PC-3 (cell line): ENCODE measurements around the gene PLXND1. TPM values are rescaled to one million over a fixed set of nuclear protein-coding genes. Genes with fewer than 3 reads are reported as not detected.

Experiments used
- ATAC-seq: fragments of 200-7000 bp; cut with Tn5 transposase; 2 replicates; pipeline ENCODE4 v1.9.1; 2020; ENCODE audit warnings: mild to moderate bottlenecking, moderate library complexity
- BruUV-seq: library from RNA; stranded (reverse); fragments of 400-500 nt; replicated peaks from 2 replicates; lab custom pipeline; 2021; lab: Mats Ljungman, UMichigan
- CTCF ChIA-PET: fragments of 300-600 bp; sonication (Branson Sonifier 250); formaldehyde crosslinking; loops from one replicate; lab custom pipeline; 2022; ENCODE audit warnings: antibody characterized with exemption; lab: Charles Lee
- POLR2A ChIA-PET: fragments of 300-600 bp; sonication (Branson Sonifier 250); formaldehyde crosslinking; loops from one replicate; lab custom pipeline; 2022; ENCODE audit warnings: antibody characterized with exemption; ENCODE audit not compliant: unreplicated experiment; lab: Charles Lee
- DNase-seq: peaks from one replicate; pipeline ENCODE4 v3.0.0-alpha.2; 2015
- H2AFZ ChIP-seq: fragments of 300-600 bp; sonication (generic); 2 replicates; pipeline ENCODE4 v1.6.0; 2016; ENCODE audit warnings: antibody characterized with exemption, low read length
- H3F3A ChIP-seq: fragments of 300-600 bp; sonication (generic); one replicate; pipeline ENCODE4 v1.6.0; 2017; ENCODE audit warnings: antibody characterized with exemption, low read length, control low read depth, mild to moderate bottlenecking; ENCODE audit not compliant: unreplicated experiment
- H3K27ac ChIP-seq: fragments of 300-600 bp; sonication (generic); 2 replicates; pipeline ENCODE4 v1.5.1; 2016; ENCODE audit warnings: mild to moderate bottlenecking, low read length
- H3K27me3 ChIP-seq: fragments of 300-600 bp; sonication (generic); 2 replicates; pipeline ENCODE4 v1.6.1; 2016; ENCODE audit warnings: low read length, mixed read lengths
- H3K36me3 ChIP-seq: fragments of 300-600 bp; sonication (generic); 2 replicates; pipeline ENCODE4 v1.6.1; 2016; ENCODE audit warnings: low read depth, mixed run types, low read length, mixed read lengths
- H3K4me1 ChIP-seq: fragments of 300-600 bp; sonication (generic); 2 replicates; pipeline ENCODE4 v1.5.1; 2016; ENCODE audit warnings: low read length; ENCODE audit not compliant: insufficient read depth
- H3K4me2 ChIP-seq: fragments of 300-600 bp; sonication (generic); 2 replicates; pipeline ENCODE4 v1.6.0; 2016; ENCODE audit warnings: low read length
- H3K4me3 ChIP-seq: fragments of 300-600 bp; sonication (generic); 2 replicates; pipeline ENCODE4 v1.5.1; 2016; ENCODE audit warnings: mild to moderate bottlenecking, low read length, mixed read lengths
- H3K79me2 ChIP-seq: fragments of 300-600 bp; sonication (generic); 2 replicates; pipeline ENCODE4 v1.6.1; 2017; ENCODE audit warnings: low read length, mixed read lengths
- H3K9ac ChIP-seq: fragments of 300-600 bp; sonication (generic); 2 replicates; pipeline ENCODE4 v1.6.0; 2016; ENCODE audit warnings: mild to moderate bottlenecking, low read length
- H3K9me2 ChIP-seq: fragments of 300-600 bp; sonication (generic); replicated peaks from 2 replicates; pipeline ENCODE4 v1.6.1; 2016; ENCODE audit warnings: mixed run types, low read length, mixed read lengths
- H3K9me3 ChIP-seq: fragments of 300-600 bp; sonication (generic); 2 replicates; pipeline ENCODE4 v1.6.1; 2016; ENCODE audit warnings: low read length, mixed read lengths
- H4K20me1 ChIP-seq: fragments of 300-600 bp; sonication (generic); 2 replicates; pipeline ENCODE4 v1.6.1; 2016; ENCODE audit warnings: low read length, mixed read lengths
- CTCF ChIP-seq: fragments of 300-600 bp; sonication (generic); conservative IDR thresholded peaks from 2 replicates; pipeline ENCODE4 v1.5.1; 2017; ENCODE audit warnings: antibody characterized with exemption, low read depth, mild to moderate bottlenecking, low read length
- EZH2 ChIP-seq: fragments of 300-600 bp; sonication (generic); IDR thresholded peaks from one replicate; pipeline ENCODE4 v1.6.1; 2017; ENCODE audit warnings: antibody characterized with exemption, mild to moderate bottlenecking, low read length; ENCODE audit not compliant: unreplicated experiment
- EZH2phosphoT487 ChIP-seq: fragments of 300-600 bp; sonication (generic); IDR thresholded peaks from 2 replicates; pipeline ENCODE4 v1.6.1; 2018; ENCODE audit warnings: mild to moderate bottlenecking, antibody characterized with exemption, low read length, borderline replicate concordance
- intact Hi-C: fragments of 100-400 bp; cut with micrococcal nuclease; formaldehyde crosslinking; loops from 2 replicates; pipeline ENCODE4 v1.9.0; 2023
- total RNA-seq: library from RNA; depleted of rRNA; stranded (reverse); fragments of >200 nt; gene quantifications from 2 replicates; pipeline ENCODE4 v1.2.3, GENCODE V29; 2014

Gene PLXND1
- total RNA-seq, 1 experiment from 2014 or later, result 19.2 TPM

GRCh38 chr3:129556890-129557547 is 49.5 kb downstream of the PLXND1 start:
- Histone ChIP-seq H3K27me3 (no peaks in the 10 kb centered on the region), H2AFZ (no peak overlapping the region), H3K36me3 (no peaks in the 10 kb centered on the region), H3K79me2 (no peaks in the 10 kb centered on the region), H3K4me1 (no peaks in the 10 kb centered on the region), H3K27ac (no peak overlapping the region), H3K9me2 (no peaks in the 10 kb centered on the region), H3K4me2 (no peak overlapping the region), H3K9ac (no peak overlapping the region), H3K4me3 (no peak overlapping the region), H3F3A (no peaks in the 10 kb centered on the region), H4K20me1 (no peaks in the 10 kb centered on the region), H3K9me3 (no peaks in the 10 kb centered on the region)
- intact Hi-C loops, result no loop called here
- no TSS peak for BruUV-seq
- ATAC-seq (no peak), DNase-seq (no peak)
- TF ChIP-seq EZH2phosphoT487, result no peak
- no peak for TF ChIP-seq CTCF
- no peak for TF ChIP-seq EZH2
- ChIA-PET CTCF (no interaction called here), POLR2A (no interaction called here)

DNA sequence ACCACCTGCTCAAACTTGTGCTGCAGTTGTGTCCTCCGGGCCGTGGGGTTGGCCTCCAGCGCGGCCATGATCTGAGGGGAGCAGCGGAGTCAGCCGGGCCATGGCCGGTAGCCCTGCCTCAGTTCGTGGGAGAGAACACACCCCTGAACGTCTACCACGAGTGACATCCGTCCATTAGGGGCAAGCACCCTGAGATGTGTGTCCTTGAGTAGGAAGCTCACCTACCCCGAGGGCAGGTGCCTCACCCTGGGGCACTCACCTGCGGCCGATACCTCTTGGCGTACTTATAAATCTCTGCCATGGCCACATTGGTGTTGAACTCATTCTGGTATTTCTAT is 50.1 kb downstream of the PLXND1 start:
- intact Hi-C loops, result no loop called here
- no TSS peak for BruUV-seq
- no peaks in the 10 kb centered on the region for H3K9me2 ChIP-seq

More for the DNA sequence above, 50.1 kb downstream of the PLXND1 start:
- no peak overlapping the region for H3K4me3 ChIP-seq
- ChIA-PET CTCF (no interaction called here), POLR2A (no interaction called here)
- DNase-seq (no peak), ATAC-seq (no peak)
- H2AFZ ChIP-seq, result no peak overlapping the region
- H3K27ac ChIP-seq, result no peak overlapping the region
- H3F3A ChIP-seq, result no peaks in the 10 kb centered on the region
- TF ChIP-seq EZH2phosphoT487, result no peak
- no peak for TF ChIP-seq EZH2
- no peak for TF ChIP-seq CTCF
- H3K36me3 ChIP-seq, result no peaks in the 10 kb centered on the region
- H3K27me3 ChIP-seq, result no peaks in the 10 kb centered on the region
- no peak overlapping the region for H3K9ac ChIP-seq
- H3K79me2 ChIP-seq, result no peaks in the 10 kb centered on the region
- H3K4me2 ChIP-seq, result no peak overlapping the region
- H3K4me1 ChIP-seq, result no peaks in the 10 kb centered on the region
- H4K20me1 ChIP-seq, result no peaks in the 10 kb centered on the region
- H3K9me3 ChIP-seq, result no peaks in the 10 kb centered on the region
